ENCODE results near the gene MCUB. TPM values are rescaled to one million over a fixed set of nuclear protein-coding genes. Genes with fewer than 3 reads are reported as not detected.

Gene MCUB
- total and polyA plus RNA-seq, 2 of the 13 experiments (the other 11 are each of a cell fraction or from before 2014, with no cell fraction given) = 0.95 to 2.2 TPM

DNA sequence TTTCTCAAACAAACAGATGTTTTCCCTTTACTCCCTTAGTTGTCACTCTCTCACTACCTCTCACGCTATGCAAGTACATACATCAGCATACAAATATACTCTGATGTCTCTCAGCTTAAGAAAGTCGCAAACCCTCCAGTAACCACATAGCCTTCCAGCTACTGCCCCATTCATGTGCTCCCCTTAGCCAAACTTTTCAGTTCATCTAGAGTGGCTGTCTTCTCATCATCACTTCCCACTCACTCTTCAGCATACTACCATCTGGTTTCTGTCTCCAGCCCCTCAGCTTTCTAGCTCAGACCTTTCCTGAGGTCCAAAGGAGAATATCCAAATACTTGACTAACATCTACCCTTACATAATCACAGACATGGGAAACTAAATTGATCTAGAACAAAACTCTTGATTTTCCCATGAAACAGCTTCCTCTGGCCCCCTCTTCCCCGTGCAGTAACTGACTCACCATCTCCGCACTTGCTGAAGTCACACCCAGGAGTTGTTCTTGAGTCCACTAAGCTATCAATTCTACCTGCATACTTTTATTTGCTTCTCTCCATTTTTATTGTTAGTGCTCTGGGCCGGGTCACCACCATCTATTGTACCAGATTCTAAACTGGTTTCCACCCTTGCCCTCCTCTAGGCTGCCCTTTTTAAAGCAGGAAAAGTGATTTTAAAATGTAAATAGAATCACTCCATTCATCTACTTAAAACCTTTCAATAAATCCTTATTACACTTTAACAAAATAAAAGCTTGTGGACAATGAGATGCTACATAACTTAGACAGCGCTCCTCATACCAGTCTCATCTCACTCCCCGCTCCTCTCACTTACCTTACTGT, 86.0 kb downstream of the MCUB start:
- no peak overlapping the region for H3K9ac ChIP-seq (ENCODE audit: insufficient read depth, low read depth, low read length)
- H3K4me2 ChIP-seq (ENCODE audit: low read depth, low read length) = no peak overlapping the region
- FAIRE-seq = no peak
- no peaks in the 10 kb centered on the region for H4K20me1 ChIP-seq (ENCODE audit: insufficient read depth, low read length)
- no TSS peak for BruUV-seq (replicated peaks)
- H3K79me2 ChIP-seq (ENCODE audit: insufficient read depth, low read length) = no peaks in the 10 kb centered on the region
- in situ Hi-C loops (cut with HindIII; ENCODE audit: extremely low pct_ligation_motif_present, low pct_unique_long_range_greater_than_20kb) = no loop called here
- DNase-seq (ENCODE audit: low spot score) = no peak
- H3K4me1 ChIP-seq (ENCODE audit: insufficient read depth, low read length) = no peaks in the 10 kb centered on the region
- no peak for TF ChIP-seq RXRA (CRISPR knock-in tag; IDR thresholded peaks at IDR 0.05)
- TF ChIP-seq TP53 (CRISPR knock-in tag; conservative IDR thresholded peaks at IDR 0.05) = no peak
- TF ChIP-seq, protein P1, sequence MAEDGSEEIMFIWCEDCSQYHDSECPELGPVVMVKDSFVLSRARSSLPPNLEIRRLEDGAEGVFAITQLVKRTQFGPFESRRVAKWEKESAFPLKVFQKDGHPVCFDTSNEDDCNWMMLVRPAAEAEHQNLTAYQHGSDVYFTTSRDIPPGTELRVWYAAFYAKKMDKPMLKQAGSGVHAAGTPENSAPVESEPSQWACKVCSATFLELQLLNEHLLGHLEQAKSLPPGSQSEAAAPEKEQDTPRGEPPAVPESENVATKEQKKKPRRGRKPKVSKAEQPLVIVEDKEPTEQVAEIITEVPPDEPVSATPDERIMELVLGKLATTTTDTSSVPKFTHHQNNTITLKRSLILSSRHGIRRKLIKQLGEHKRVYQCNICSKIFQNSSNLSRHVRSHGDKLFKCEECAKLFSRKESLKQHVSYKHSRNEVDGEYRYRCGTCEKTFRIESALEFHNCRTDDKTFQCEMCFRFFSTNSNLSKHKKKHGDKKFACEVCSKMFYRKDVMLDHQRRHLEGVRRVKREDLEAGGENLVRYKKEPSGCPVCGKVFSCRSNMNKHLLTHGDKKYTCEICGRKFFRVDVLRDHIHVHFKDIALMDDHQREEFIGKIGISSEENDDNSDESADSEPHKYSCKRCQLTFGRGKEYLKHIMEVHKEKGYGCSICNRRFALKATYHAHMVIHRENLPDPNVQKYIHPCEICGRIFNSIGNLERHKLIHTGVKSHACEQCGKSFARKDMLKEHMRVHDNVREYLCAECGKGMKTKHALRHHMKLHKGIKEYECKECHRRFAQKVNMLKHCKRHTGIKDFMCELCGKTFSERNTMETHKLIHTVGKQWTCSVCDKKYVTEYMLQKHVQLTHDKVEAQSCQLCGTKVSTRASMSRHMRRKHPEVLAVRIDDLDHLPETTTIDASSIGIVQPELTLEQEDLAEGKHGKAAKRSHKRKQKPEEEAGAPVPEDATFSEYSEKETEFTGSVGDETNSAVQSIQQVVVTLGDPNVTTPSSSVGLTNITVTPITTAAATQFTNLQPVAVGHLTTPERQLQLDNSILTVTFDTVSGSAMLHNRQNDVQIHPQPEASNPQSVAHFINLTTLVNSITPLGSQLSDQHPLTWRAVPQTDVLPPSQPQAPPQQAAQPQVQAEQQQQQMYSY (CRISPR knock-in tag; IDR thresholded peaks at IDR 0.05) = no peak
- TF ChIP-seq, protein P2, sequence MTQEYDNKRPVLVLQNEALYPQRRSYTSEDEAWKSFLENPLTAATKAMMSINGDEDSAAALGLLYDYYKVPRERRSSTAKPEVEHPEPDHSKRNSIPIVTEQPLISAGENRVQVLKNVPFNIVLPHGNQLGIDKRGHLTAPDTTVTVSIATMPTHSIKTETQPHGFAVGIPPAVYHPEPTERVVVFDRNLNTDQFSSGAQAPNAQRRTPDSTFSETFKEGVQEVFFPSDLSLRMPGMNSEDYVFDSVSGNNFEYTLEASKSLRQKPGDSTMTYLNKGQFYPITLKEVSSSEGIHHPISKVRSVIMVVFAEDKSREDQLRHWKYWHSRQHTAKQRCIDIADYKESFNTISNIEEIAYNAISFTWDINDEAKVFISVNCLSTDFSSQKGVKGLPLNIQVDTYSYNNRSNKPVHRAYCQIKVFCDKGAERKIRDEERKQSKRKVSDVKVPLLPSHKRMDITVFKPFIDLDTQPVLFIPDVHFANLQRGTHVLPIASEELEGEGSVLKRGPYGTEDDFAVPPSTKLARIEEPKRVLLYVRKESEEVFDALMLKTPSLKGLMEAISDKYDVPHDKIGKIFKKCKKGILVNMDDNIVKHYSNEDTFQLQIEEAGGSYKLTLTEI (CRISPR knock-in tag; conservative IDR thresholded peaks at IDR 0.05) = no peak
- ChIA-PET CTCF (ENCODE audit: low intra/inter-chr PET ratio, low total read pairs) (no interaction called here), POLR2A (no interaction called here)
- ATAC-seq = no peak
- no peak overlapping the region for H3K27ac ChIP-seq (ENCODE audit: extremely low read length, insufficient read depth, low read length)
- no peaks in the 10 kb centered on the region for H3K36me3 ChIP-seq (replicated peaks in 1 of 2; ENCODE audit: control insufficient read depth in 1 of 2, insufficient read depth in 2 of 2, low read length in 2 of 2)
- H2AFZ ChIP-seq (ENCODE audit: low read length) = no peak overlapping the region
- intact Hi-C loops (cut with micrococcal nuclease; ENCODE audit: unreplicated experiment) = no loop called here
- no peak overlapping the region for H3K4me3 ChIP-seq (replicated peaks in 1 of 3; ENCODE audit: insufficient read depth in 1 of 3, low read depth in 2 of 3, low read length in 3 of 3)
- no peaks in the 10 kb centered on the region for H3K9me3 ChIP-seq (ENCODE audit: low read length)
- WGBS (ENCODE audit: low lambda C conversion rate) = 66% methylated on average over 7 of the region's 7 CpGs
- no peaks in the 10 kb centered on the region; a peak in 1 of 5 replicates for H3K27me3 ChIP-seq (ENCODE audit: control insufficient read depth in 1 of 2, insufficient read depth in 2 of 2, low read length in 2 of 2)
